ENCODE data around the gene MATK.

The MATK gene

GRCh38 chr19:3788996-3789778 lies 3.0 kb upstream of the MATK start:
- DNase-seq = no peak

DNA sequence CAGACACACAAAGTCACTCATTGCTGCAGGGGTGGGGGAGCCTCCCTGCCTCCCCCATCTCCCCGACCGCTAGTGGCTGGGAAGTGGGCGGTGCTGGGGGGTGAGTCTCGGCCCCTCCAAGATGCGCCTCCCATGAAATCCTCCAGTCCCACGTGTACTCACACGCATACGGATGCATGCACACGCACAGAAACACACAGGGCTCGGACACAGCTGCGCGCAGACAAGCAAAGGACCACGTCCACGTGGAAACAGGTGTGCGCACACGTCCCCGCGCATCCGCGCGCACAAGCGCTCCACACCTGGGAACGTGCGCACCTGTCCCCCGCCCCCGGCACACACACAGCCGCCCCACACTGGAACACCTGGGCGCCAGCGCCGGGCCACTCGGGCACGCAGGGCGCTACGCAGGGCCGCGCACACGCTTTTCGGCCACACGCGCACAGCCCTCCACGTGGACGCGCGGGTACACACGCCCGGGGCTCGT lies 687 bp downstream of the MATK start:
- no peak for DNase-seq

DNA sequence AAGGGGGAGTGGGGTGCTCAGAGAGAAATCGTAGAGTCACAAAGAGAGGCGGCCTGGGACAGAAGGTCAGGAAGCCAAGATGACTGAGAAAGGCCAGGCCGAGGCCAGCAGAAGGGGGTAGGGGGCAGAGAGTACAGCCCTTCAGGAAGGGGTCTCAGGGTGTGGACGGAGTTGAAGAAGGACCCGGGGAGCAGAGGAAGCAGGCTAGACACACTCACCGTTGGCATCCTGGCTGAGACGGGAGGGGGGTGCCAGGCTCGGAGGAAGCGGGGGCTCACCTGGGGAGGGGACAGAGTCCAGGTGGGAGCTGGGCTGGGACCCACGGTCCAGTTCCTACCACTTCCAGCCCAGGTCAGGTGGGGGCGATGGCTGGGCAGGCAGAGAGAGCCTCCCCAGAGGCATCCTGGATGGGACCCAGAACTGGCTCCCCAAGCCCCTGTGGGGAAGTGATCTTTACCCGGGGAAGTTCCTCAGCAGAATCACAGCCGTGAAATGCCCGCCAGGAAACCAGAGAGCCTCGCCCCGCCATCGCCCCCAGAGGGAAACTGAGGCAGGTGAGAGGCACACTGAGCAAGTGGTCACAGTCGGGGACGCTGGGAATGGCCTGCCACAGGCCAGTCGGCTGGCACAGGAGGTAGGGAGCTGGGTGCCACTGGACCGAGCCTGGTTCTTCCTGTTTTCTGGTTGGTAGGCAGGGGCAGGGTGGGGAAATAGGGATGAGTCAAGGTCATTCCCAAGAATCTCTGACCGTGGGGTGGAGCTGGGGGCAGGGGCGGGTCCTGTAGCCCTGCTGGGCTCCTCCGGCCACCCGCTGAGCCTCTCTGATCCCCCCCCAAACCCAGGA lies 1.4 kb downstream of the MATK start:
- DNase-seq = no peak

GRCh38 chr19:3783660-3784584 lies 2.3 kb downstream of the MATK start:
- DNase-seq = no peak

GRCh38 chr19:3782903-3783302 lies 3.3 kb downstream of the MATK start:
- no peak for DNase-seq

- DNase-seq = no peak
These were observed 3.9 kb downstream of the MATK start for GRCh38 chr19:3782330-3782729.

- DNase-seq = no peak
These were observed 4.6 kb downstream of the MATK start for GRCh38 chr19:3781603-3782002.

GRCh38 chr19:3780786-3781304 lies 5.3 kb downstream of the MATK start:
- DNase-seq = no peak

- DNase-seq = no peak
These were observed 7.1 kb downstream of the MATK start for GRCh38 chr19:3778899-3779723.

- DNase-seq = no peak
These were observed 7.9 kb downstream of the MATK start for GRCh38 chr19:3778104-3778867.

DNA sequence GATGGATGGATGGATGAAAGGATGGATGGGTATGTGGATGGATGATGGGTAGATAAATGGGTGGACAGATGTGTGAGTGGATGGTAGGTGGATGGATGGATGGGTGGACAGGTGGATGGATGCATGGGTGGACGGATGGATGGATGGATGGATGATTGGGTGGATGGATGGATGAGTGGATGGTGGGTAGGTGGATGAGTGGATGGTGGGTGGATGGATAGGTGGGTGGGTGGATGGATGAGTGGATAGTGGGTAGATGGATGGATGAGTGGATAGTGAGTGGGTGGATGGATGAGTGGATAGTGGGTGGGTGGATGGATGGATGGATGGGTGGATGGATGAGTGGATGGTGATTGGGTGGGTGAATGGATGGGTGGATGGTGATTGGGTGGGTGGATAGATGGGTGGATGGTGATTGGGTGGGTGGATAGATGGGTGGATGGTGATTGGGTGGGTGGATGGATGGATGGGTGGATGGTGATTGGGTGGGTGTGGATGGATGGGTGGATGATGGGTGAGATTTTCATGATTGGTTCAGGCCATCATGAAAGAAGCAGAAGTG lies 9.6 kb downstream of the MATK start:
- no peak for DNase-seq

- DNase-seq = no peak
These were observed 10.3 kb downstream of the MATK start for GRCh38 chr19:3775831-3776230.

DNA sequence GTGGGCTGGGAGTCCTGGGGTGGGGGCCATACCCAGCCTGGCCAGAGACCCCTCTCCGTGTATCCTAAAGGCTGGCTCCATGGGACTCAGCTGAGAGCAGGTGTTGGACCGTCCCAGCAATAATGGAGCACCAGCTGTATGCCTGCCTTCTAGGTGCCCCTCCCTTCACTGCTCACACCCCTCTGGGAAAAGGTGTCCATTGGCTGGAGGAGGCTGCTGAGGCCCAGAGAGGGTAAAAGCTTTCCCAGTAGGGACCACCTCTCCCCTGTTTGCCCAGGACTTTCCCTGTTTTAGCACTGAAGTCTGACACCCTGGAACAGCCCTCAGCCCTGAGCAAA lies 10.8 kb downstream of the MATK start:
- DNase-seq = no peak

- no peak for DNase-seq
These were observed 11.4 kb downstream of the MATK start for GRCh38 chr19:3774621-3775373.

DNA sequence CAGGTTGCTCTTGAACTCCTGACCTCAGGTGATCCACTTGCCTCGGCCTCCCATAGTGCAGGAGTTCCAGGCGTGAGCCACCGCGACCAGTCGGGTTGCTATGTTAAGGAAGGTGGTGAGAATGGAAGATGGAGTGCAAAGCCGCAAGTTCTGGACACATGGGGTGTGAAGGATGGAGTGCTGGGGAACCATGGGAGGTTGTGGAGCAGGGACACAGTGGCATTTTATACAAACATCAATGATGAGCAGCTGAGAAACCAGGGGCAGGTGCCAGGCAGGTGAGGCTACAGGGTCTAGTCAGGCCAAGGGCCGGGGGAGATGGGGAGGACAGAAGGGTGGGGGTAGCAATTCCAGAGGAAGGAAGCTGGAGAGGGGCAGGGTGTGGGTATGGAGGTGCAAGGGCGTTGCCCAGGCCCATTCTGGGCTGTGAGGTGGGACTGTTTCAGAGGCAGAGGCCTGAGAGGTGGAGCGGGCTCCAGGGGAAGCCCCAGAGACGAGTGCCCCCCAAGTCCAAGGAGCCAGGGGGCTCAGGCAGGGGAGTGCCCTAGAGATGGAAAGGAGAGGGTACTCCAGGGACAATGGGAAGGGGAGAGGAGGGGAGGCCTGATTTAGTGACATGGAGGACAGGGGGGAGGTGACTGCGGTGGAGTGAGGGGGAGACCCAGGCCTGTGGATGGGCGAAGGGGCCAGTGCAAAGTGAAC lies 12.2 kb downstream of the MATK start:
- DNase-seq = no peak

GRCh38 chr19:3771906-3772455 lies 14.2 kb downstream of the MATK start, which contains the start of gene RAX2:
Gene RAX2 (minus strand): TSS chr19:3772228. CDS start chr19:3771742, 486 bp downstream.
- DNase-seq = no peak

DNA sequence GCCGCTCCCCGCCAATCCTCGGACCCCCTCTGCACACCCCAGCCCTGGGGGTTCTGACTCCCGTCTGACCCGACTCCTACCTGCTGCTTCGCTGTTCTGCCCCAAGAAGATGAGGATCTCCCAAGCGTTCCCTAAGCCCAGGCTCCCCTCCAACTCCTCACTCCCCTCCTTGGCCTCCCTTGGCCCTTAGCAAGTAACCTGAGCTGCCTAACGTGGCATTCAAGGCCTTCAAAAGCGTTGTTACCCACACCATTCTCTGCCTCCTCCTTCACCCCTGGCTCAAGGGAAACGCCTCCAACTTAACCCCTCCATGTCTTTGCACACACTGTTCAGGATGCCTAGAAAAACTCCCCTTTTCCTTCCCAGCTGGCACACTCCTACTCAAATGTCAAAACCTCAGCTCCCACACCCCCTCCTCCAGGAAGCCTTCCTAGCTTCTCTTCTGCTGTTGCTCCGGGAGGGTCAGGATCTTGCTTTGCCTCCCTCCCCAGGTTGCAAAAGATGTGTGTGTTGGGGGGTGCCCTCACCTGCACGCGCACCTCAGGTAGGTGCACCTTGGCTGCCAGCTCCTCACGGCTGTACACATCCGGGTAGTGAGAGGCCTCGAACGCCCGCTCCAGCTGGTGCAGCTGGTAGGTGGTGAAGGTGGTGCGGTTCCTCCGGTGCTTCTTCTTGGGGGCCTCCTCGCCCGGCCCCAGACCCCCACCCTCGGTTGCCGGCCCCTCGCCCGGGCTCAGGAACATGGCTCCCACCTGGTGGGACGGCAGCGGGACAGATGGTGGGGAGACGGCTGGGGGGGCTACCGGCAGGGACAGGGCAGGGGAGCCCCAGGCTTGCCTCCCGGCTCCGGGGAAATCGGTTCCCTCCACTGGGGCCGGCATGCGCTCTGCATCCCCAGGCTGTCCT lies 14.9 kb downstream of the MATK start:
- no peak for DNase-seq
